AG04450 (cell line): ENCODE data around the gene CHPT1. TPM values are rescaled to one million over a fixed set of nuclear protein-coding genes. Genes with fewer than 3 reads are reported as not detected.
A peak's percentile ranks its signal among the peaks of the same experiment; 100 is the strongest.

Experiments
- CTCF ChIA-PET: fragments of 300-600, 350-600 bp; formaldehyde crosslinking; extraction: SDS; loops from one replicate; lab custom pipeline; 2022; ENCODE audit warnings: antibody characterized with exemption, inconsistent platforms; lab: Charles Lee
- POLR2A ChIA-PET: fragments of 350-600 bp; formaldehyde crosslinking; extraction: SDS; loops from one replicate; lab custom pipeline; 2021; ENCODE audit warnings: antibody characterized with exemption, inconsistent platforms; lab: Yijun Ruan, JAX
- DNase-seq: peaks from one replicate; pipeline ENCODE4 v3.0.0-alpha.2; 2011; ENCODE audit warnings: low read depth, low spot score
- H3K27ac ChIP-seq: one replicate; pipeline ENCODE4 v1.5.1; 2012; ENCODE audit warnings: low read depth, low read length, control low read depth
- H3K27me3 ChIP-seq: one replicate; pipeline ENCODE4 v1.6.0; 2012; ENCODE audit warnings: low read length; ENCODE audit not compliant: control insufficient read depth, insufficient read depth
- H3K4me3 ChIP-seq: 2 replicates; pipeline ENCODE4 v1.5.1; 2011; ENCODE audit warnings: mild to moderate bottlenecking, low read depth, low read length, control low read depth
- H3K9me3 ChIP-seq: 2 replicates; pipeline ENCODE4 v1.5.1; 2012; ENCODE audit warnings: low read length; ENCODE audit not compliant: control insufficient read depth, insufficient read depth
- polyA plus RNA-seq: library from polyadenylated mRNA; depleted of rRNA; stranded (reverse); fragments of >200 nt; gene quantifications from 2 replicates; pipeline ENCODE4 v1.2.3, GENCODE V29; 2011
- TF ChIP-seq, protein P1 (sequence below): IDR thresholded peaks from 2 replicates; pipeline ENCODE4 v1.5.1; 2011; ENCODE audit warnings: low read depth, low read length, control low read depth, inconsistent platforms

Gene CHPT1
- polyA plus RNA-seq, 1 experiment, result 26.9 TPM

DNA sequence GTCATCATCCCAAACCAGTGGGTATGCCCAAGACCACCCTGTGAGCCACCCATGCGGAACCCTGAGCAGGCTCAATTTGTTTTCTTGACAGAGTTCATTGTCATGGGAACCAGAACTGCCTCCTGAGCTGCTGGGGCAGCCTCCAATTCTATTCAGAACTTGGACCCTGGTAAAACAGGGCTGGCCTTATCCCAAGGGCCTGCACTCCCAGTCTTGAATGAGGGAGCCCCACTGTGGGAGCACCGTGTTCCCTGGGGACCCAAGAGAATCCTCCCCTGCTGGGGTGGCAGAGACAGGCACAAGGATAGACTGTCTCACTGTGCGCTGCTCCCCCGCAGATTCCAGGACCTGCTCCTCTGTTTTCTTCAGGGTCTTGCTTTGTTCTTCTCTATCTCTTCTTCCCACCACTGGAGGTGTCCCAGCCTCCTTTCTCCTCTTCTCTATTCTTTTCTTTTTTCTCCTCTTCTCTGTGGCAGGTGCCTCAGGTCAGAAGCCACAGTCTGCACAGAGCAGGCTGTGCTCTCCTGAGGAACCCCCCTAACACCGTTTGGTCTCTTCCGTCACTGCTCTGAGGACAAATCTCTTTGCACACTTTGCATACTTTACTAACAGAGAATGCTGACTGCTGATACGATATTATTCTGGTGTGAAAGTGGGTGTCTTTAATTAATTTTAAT is 31.2 kb upstream of the CHPT1 start:
- TF ChIP-seq, protein P1, sequence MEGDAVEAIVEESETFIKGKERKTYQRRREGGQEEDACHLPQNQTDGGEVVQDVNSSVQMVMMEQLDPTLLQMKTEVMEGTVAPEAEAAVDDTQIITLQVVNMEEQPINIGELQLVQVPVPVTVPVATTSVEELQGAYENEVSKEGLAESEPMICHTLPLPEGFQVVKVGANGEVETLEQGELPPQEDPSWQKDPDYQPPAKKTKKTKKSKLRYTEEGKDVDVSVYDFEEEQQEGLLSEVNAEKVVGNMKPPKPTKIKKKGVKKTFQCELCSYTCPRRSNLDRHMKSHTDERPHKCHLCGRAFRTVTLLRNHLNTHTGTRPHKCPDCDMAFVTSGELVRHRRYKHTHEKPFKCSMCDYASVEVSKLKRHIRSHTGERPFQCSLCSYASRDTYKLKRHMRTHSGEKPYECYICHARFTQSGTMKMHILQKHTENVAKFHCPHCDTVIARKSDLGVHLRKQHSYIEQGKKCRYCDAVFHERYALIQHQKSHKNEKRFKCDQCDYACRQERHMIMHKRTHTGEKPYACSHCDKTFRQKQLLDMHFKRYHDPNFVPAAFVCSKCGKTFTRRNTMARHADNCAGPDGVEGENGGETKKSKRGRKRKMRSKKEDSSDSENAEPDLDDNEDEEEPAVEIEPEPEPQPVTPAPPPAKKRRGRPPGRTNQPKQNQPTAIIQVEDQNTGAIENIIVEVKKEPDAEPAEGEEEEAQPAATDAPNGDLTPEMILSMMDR, result no peak
- no peak for DNase-seq
- no peak overlapping the region for H3K4me3 ChIP-seq
- H3K27me3 ChIP-seq, result peaks cover 5% of the 10 kb centered on the region
- POLR2A ChIA-PET, result no interaction called here
- no peak overlapping the region for H3K27ac ChIP-seq
- CTCF ChIA-PET, result no interaction called here
- H3K9me3 ChIP-seq, result no peaks in the 10 kb centered on the region

DNA sequence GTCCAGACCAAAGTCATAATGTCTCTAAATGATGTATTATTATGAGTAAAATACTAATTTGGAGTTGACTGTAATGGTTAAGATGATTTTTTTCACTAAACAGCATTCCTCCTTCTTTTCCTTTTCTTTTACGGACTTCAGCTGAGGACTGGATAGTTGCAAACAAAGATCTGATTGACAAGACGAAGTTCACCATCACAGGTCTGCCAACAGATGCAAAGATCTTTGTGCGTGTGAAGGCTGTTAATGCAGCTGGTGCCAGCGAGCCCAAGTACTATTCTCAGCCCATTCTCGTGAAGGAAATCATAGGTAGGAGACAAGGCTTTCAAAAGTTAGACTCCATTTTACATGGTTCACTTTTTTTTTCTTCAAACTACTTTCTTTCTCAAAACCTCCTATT is 29.8 kb upstream of the CHPT1 start:
- H3K27me3 ChIP-seq, result peaks cover 5% of the 10 kb centered on the region
- no peak overlapping the region for H3K27ac ChIP-seq
- no peaks in the 10 kb centered on the region for H3K9me3 ChIP-seq
- no peak for DNase-seq
- TF ChIP-seq, protein P1, result no peak
- CTCF ChIA-PET, result no interaction called here
- POLR2A ChIA-PET, result no interaction called here
- no peak overlapping the region for H3K4me3 ChIP-seq

DNA sequence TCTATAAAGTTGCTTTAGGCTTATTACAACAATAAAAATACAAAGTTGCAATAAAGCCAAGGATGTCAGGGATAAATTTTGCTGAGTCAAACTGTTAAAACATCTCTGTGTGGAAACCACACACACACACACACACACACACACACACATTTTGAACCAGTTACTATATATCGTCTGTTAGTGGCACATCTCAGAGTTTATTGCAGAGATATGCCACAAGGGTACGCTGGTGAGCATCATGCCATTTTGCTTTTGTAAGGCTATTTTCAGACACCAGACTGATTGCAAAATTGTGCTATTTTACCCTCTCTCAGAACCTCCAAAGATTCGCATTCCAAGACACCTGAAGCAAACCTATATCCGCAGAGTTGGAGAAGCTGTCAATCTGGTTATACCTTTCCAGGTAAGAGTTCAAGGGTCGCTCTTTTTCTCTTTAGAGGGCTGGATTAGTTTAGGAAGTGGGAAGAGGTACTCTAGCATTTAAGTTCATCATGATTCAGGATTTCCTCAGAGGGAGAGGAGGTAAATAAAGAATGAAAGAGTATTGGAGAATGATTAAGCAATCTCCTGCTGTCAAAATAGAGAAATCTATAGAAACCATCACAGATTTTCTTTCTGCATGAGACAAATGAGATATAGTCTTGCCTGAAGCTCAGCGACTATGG is 27.3 kb upstream of the CHPT1 start:
- ChIA-PET POLR2A (no interaction called here), CTCF (no interaction called here)
- peaks cover 5% of the 10 kb centered on the region for H3K27me3 ChIP-seq
- TF ChIP-seq, protein P1, result peak; percentile 58
- H3K27ac ChIP-seq, result no peak overlapping the region
- DNase-seq, result peak; percentile 7
- H3K4me3 ChIP-seq, result no peak overlapping the region
- H3K9me3 ChIP-seq, result no peaks in the 10 kb centered on the region

DNA sequence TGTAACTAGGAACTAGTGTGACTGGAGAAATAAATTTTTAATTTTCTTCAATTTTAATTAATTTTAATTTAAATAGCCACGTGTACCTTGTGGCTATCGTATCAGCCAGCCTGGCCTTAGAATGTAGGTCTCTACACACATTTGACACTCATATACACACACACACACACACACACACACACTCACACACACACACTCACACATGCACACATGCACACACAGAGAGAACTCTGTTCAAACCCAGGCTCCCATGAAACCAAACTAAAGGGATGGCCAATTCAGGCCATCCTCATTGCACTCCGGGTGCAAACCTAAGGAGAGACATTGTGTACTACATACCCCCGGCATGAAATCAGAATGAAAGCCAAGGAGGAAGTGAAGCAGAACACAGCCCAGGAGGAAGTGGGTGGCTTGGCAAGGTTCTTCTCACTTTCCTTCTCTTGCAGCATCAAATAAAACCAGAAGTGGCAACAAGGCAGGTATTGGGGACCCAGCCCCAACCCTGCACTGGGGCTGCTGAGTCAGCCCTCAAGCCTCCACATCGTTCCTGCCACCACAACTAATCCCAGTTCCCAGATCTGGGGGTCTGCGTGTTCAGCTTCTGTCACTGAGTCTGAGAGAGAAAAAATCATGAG is 26.2 kb upstream of the CHPT1 start:
- no peak for DNase-seq
- ChIA-PET POLR2A (no interaction called here), CTCF (no interaction called here)
- TF ChIP-seq, protein P1, result no peak
- no peak overlapping the region for H3K4me3 ChIP-seq
- no peaks in the 10 kb centered on the region for H3K9me3 ChIP-seq
- no peak overlapping the region for H3K27ac ChIP-seq
- peaks cover 3% of the 10 kb centered on the region for H3K27me3 ChIP-seq

DNA sequence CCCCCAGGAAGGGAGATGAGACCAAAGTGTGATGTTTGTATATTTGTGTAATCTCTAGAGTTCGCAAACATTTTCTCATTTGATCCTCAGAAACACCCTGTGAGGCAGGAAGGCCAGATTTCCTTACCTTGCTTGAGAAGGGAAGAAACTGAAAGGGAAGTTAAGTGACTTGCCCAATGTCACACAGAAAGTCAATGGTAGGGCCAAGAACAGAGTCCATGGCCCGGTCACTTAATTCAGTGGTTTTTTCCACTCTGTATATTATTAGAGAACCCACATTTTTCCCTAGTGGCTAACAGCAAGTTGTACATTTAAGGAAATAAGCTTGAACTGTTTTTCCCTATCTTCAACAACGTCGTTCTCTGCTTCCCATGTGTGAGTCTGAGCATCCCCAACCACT is 25.6 kb upstream of the CHPT1 start:
- peaks cover 2% of the 10 kb centered on the region for H3K27me3 ChIP-seq
- CTCF ChIA-PET, result no interaction called here
- POLR2A ChIA-PET, result no interaction called here
- TF ChIP-seq, protein P1, result no peak
- no peak for DNase-seq
- H3K27ac ChIP-seq, result no peak overlapping the region
- H3K4me3 ChIP-seq, result no peak overlapping the region
- no peaks in the 10 kb centered on the region for H3K9me3 ChIP-seq
